ENCODE measurements around the gene SCYL1. TPM values are rescaled to one million over a fixed set of nuclear protein-coding genes. Genes with fewer than 3 reads are reported as not detected.
"Not testable (repeated sequence)": the region's sequence is repeated elsewhere in the genome, so short reads cannot be mapped to it uniquely, and the experiment has no call there.

The SCYL1 gene
- total RNA-seq, 1 experiment from 2014 or later, result 39.1 TPM

- no peaks in the 10 kb centered on the region for H3K9me3 ChIP-seq (replicated peaks)
- peak in 1 of 2 experiments; percentile 58 for DNase-seq
- peaks cover 59% of the 10 kb centered on the region for H3K36me3 ChIP-seq
- H3K4me1 ChIP-seq, result peaks cover 14% of the 10 kb centered on the region
- H3K27ac ChIP-seq, result peak overlapping the region; percentile 99; the same call in 1 of the 2 replicates
- peak overlapping the region; percentile 73 for H3K4me3 ChIP-seq
- H3K27me3 ChIP-seq, result no peaks in the 10 kb centered on the region
Measured at GRCh38 chr11:65500387-65501185, 24.3 kb upstream of the SCYL1 start.

- peaks cover 64% of the 10 kb centered on the region for H3K36me3 ChIP-seq
- no peaks in the 10 kb centered on the region for H3K9me3 ChIP-seq (replicated peaks)
- H3K4me3 ChIP-seq, result peak overlapping the region; percentile 73
- H3K27me3 ChIP-seq, result no peaks in the 10 kb centered on the region
- H3K27ac ChIP-seq, result no peak overlapping the region
- no peak for DNase-seq
- H3K4me1 ChIP-seq, result peaks cover 12% of the 10 kb centered on the region
Measured at GRCh38 chr11:65501186-65501471, 23.8 kb upstream of the SCYL1 start.

GRCh38 chr11:65501472-65502273 lies 23.2 kb upstream of the SCYL1 start:
- H3K36me3 ChIP-seq, result peaks cover 66% of the 10 kb centered on the region
- peaks cover 12% of the 10 kb centered on the region; the same call in 1 of the 2 replicates for H3K4me1 ChIP-seq
- H3K9me3 ChIP-seq (replicated peaks), result no peaks in the 10 kb centered on the region
- H3K27ac ChIP-seq, result no peak overlapping the region
- DNase-seq, result no peak
- H3K27me3 ChIP-seq, result no peaks in the 10 kb centered on the region
- peak overlapping the region; percentile 73 for H3K4me3 ChIP-seq

GRCh38 chr11:65502274-65502554 lies 22.7 kb upstream of the SCYL1 start:
- Histone ChIP-seq H3K27me3 (no peaks in the 10 kb centered on the region), H3K27ac (no peak overlapping the region), H3K9me3 (replicated peaks) (no peaks in the 10 kb centered on the region), H3K4me1 (peaks cover 12% of the 10 kb centered on the region; the same call in 1 of the 2 replicates), H3K4me3 (peak overlapping the region; percentile 73), H3K36me3 (peaks cover 66% of the 10 kb centered on the region)
- DNase-seq, result no peak

DNA sequence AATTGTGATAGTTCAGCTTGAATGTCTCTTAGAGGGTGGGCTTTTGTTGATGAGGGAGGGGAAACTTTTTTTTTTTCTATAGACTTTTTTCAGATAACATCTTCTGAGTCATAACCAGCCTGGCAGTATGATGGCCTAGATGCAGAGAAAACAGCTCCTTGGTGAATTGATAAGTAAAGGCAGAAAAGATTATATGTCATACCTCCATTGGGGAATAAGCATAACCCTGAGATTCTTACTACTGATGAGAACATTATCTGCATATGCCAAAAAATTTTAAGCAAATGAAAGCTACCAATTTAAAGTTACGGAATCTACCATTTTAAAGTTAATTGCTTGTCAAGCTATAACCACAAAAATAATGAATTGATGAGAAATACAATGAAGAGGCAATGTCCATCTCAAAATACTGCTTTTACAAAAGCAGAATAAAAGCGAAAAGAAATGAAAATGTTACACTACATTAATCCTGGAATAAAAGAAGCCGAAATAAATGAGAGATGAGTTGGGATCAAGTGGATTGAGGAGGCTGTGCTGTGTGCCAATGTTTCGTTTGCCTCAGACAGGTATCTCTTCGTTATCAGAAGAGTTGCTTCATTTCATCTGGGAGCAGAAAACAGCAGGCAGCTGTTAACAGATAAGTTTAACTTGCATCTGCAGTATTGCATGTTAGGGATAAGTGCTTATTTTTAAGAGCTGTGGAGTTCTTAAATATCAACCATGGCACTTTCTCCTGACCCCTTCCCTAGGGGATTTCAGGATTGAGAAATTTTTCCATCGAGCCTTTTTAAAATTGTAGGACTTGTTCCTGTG lies 22.1 kb upstream of the SCYL1 start:
- peaks cover 66% of the 10 kb centered on the region for H3K36me3 ChIP-seq
- H3K4me1 ChIP-seq, result peaks cover 12% of the 10 kb centered on the region; the same call in 1 of the 2 replicates
- no peak for DNase-seq

GRCh38 chr11:65503368-65503948 lies 21.4 kb upstream of the SCYL1 start:
- Histone ChIP-seq H3K36me3 (peaks cover 66% of the 10 kb centered on the region), H3K9me3 (replicated peaks) (no peaks in the 10 kb centered on the region), H3K27ac (no peak overlapping the region), H3K4me3 (peak overlapping the region; percentile 73), H3K27me3 (no peaks in the 10 kb centered on the region), H3K4me1 (peaks cover 12% of the 10 kb centered on the region; the same call in 1 of the 2 replicates)
- no peak for DNase-seq

More for the DNA sequence above, 22.1 kb upstream of the SCYL1 start:
- no peaks in the 10 kb centered on the region for H3K9me3 ChIP-seq (replicated peaks)
- H3K4me3 ChIP-seq, result peak overlapping the region; percentile 73
- no peaks in the 10 kb centered on the region for H3K27me3 ChIP-seq
- no peak overlapping the region for H3K27ac ChIP-seq

DNA sequence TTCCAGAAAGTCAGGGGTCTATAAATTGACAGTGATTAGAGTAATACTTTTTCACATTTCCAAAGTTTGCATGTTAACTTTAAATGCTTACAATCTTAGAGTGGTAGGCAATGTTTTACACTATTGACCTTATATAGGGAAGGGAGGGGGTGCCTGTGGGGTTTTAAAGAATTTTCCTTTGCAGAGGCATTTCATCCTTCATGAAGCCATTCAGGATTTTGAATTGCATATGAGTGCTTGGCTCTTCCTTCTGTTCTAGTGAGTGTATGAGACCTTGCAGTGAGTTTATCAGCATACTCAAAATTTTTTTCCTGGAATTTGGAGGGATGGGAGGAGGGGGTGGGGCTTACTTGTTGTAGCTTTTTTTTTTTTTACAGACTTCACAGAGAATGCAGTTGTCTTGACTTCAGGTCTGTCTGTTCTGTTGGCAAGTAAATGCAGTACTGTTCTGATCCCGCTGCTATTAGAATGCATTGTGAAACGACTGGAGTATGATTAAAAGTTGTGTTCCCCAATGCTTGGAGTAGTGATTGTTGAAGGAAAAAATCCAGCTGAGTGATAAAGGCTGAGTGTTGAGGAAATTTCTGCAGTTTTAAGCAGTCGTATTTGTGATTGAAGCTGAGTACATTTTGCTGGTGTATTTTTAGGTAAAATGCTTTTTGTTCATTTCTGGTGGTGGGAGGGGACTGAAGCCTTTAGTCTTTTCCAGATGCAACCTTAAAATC lies 20.8 kb upstream of the SCYL1 start:
- Histone ChIP-seq H3K27ac (no peak overlapping the region), H3K27me3 (no peaks in the 10 kb centered on the region), H3K4me1 (peaks cover 12% of the 10 kb centered on the region; the same call in 1 of the 2 replicates), H3K36me3 (peaks cover 65% of the 10 kb centered on the region), H3K4me3 (peak overlapping the region; percentile 73), H3K9me3 (replicated peaks) (no peaks in the 10 kb centered on the region)
- DNase-seq, result no peak

DNA sequence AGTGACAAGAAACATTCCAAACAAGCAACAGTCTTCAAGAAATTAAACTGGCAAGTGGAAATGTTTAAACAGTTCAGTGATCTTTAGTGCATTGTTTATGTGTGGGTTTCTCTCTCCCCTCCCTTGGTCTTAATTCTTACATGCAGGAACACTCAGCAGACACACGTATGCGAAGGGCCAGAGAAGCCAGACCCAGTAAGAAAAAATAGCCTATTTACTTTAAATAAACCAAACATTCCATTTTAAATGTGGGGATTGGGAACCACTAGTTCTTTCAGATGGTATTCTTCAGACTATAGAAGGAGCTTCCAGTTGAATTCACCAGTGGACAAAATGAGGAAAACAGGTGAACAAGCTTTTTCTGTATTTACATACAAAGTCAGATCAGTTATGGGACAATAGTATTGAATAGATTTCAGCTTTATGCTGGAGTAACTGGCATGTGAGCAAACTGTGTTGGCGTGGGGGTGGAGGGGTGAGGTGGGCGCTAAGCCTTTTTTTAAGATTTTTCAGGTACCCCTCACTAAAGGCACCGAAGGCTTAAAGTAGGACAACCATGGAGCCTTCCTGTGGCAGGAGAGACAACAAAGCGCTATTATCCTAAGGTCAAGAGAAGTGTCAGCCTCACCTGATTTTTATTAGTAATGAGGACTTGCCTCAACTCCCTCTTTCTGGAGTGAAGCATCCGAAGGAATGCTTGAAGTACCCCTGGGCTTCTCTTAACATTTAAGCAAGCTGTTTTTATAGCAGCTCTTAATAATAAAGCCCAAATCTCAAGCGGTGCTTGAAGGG lies 20.0 kb upstream of the SCYL1 start:
- Histone ChIP-seq H3K27ac (no peak overlapping the region), H3K9me3 (replicated peaks) (no peaks in the 10 kb centered on the region), H3K4me3 (no peak overlapping the region), H3K27me3 (no peaks in the 10 kb centered on the region), H3K4me1 (peaks cover 12% of the 10 kb centered on the region; the same call in 1 of the 2 replicates), H3K36me3 (peaks cover 63% of the 10 kb centered on the region)
- DNase-seq, result no peak

GRCh38 chr11:65505466-65506289 lies 19.2 kb upstream of the SCYL1 start:
- no peak for DNase-seq
- Histone ChIP-seq H3K36me3 (peaks cover 56% of the 10 kb centered on the region), H3K27me3 (no peaks in the 10 kb centered on the region), H3K4me3 (no peak overlapping the region), H3K9me3 (replicated peaks) (no peaks in the 10 kb centered on the region), H3K27ac (no peak overlapping the region), H3K4me1 (peaks cover 12% of the 10 kb centered on the region; the same call in 1 of the 2 replicates)

DNA sequence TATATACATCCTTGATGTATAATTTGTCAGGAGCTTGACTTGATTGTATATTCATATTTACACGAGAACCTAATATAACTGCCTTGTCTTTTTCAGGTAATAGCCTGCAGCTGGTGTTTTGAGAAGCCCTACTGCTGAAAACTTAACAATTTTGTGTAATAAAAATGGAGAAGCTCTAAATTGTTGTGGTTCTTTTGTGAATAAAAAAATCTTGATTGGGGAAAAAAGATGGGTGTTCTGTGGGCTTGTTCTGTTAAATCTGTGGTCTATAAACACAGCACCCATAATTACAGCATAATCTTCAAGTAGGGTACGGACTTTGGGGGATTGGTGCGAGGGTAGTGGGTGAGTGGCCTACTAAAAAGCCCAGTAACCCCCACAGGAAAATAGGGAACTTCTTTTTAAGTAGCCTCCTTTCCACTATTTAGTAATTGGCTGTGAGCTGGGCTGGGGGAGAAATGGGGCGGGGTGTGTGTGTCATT lies 18.6 kb upstream of the SCYL1 start:
- DNase-seq, result no peak
- Histone ChIP-seq H3K4me3 (no peak overlapping the region), H3K9me3 (replicated peaks) (no peaks in the 10 kb centered on the region), H3K27me3 (no peaks in the 10 kb centered on the region), H3K27ac (no peak overlapping the region), H3K4me1 (peaks cover 12% of the 10 kb centered on the region; the same call in 1 of the 2 replicates), H3K36me3 (peaks cover 50% of the 10 kb centered on the region)

- Histone ChIP-seq H3K4me3 (no peak overlapping the region), H3K36me3 (peaks cover 44% of the 10 kb centered on the region), H3K27ac (no peak overlapping the region), H3K4me1 (peaks cover 12% of the 10 kb centered on the region; the same call in 1 of the 2 replicates), H3K9me3 (replicated peaks) (no peaks in the 10 kb centered on the region), H3K27me3 (no peaks in the 10 kb centered on the region)
- DNase-seq, result no peak
Measured at GRCh38 chr11:65506772-65507505, 17.9 kb upstream of the SCYL1 start.

DNA sequence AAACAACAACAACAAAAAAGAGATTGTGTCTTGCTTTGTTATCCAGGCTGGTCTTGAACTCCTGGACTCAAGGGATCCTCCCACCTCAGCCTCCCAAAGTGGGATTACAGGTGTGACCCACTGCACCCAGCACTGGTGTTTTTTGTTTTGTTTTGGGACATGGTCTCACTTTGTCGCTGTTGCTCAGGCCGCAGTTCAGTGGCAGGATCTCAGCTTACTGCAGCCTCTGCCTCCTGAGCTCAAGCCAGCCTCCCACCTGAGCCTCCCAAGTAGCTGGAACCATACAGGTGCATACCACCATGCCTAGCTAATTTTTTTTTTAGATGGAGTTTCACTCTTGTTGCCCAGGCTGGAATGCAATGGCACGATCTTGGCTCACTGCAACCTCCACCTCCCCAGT lies 12.6 kb upstream of the SCYL1 start:
- not testable (repeated sequence) for H3K4me3 ChIP-seq; H3K9me3 ChIP-seq (replicated peaks); DNase-seq; H3K27me3 ChIP-seq; H3K27ac ChIP-seq; H3K4me1 ChIP-seq; H3K36me3 ChIP-seq

Measured in SJCRH30 (cell line).